NCI-H1417 (cell line): ENCODE measurements around the gene PPP2R5E.

Experiments used
- DNase-seq, 3 experiments: peaks; one replicate each; lab custom pipeline; 2025; lab: John Stamatoyannopoulos, UW

Gene PPP2R5E

DNA sequence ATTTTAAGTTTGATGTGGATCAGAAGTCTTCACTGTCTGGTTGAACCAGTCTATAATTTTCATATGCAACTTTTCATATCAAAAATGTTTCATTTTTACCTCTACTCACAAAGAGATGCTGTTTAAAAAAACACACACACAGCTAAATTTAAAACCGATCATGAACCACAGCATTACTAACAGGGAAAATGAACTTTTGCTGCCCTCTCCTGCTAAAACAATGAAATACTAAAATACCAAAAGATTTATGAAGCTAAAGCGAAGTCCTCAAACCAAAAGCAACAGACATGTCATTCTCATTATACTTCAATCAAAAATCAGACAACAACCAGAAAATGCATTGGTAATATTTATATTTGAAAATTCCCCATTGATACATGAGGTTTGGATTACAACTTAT lies 171.6 kb downstream of the PPP2R5E start:
- peak in 2 of 3 experiments; percentile 27 to 83 for DNase-seq

DNA sequence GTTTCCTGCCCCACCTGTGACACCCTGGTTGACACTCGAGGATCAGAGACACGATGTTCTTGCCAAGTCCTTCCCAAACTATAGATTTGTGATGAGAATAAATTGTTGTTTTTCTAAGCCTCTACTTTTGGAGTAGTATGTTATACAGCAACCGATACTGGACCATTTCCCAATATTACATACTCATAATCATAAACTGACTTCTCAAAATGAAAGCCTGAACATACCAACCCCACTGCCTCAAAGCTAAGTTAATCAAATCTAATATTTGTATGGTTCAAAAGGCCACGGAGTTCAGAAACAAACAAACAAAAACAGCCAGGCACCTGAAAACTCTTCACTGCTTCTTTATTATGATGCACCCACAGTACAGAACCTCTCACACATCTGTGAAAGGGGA lies 172.1 kb downstream of the PPP2R5E start:
- peak in 1 of 3 experiments; percentile 41 for DNase-seq

- DNase-seq = no peak
These were observed 175.3 kb downstream of the PPP2R5E start for GRCh38 chr14:63367742-63368364.

- peak; percentile 47 to 99 (median 87) for DNase-seq
These were observed 180.8 kb downstream of the PPP2R5E start for GRCh38 chr14:63362389-63362819.

GRCh38 chr14:63361790-63362189 lies 181.4 kb downstream of the PPP2R5E start:
- DNase-seq = peak in 2 of 3 experiments; percentile 61 to 88

DNA sequence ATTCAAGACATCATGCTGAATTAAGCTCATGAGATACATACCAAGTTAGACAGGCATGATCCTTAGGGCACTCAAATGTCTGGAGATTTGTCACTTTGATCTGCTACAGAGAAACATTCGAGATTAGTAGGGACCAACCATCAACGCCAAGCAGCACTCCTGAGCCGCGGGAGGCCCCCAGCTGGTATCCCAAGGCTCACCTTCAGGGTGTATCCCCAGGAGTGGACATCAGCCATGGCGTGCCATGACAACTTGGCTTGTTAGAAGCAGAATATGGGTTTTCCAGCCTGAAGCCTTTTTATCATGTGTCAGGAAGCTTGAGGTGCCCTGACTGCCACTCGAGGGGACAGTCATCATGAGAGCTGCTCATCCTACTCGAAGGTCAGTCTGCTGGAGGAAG lies 185.3 kb downstream of the PPP2R5E start:
- no peak for DNase-seq

GRCh38 chr14:63345826-63346225 lies 197.4 kb downstream of the PPP2R5E start:
- DNase-seq = peak; percentile 66 to 94 (median 69)

GRCh38 chr14:63344336-63344735 lies 198.8 kb downstream of the PPP2R5E start:
- DNase-seq = no peak

GRCh38 chr14:63343878-63344277 lies 199.3 kb downstream of the PPP2R5E start:
- peak in 1 of 3 experiments; percentile 51 for DNase-seq

GRCh38 chr14:63342371-63342770 lies 200.8 kb downstream of the PPP2R5E start:
- peak; percentile 49 to 81 (median 59) for DNase-seq

DNA sequence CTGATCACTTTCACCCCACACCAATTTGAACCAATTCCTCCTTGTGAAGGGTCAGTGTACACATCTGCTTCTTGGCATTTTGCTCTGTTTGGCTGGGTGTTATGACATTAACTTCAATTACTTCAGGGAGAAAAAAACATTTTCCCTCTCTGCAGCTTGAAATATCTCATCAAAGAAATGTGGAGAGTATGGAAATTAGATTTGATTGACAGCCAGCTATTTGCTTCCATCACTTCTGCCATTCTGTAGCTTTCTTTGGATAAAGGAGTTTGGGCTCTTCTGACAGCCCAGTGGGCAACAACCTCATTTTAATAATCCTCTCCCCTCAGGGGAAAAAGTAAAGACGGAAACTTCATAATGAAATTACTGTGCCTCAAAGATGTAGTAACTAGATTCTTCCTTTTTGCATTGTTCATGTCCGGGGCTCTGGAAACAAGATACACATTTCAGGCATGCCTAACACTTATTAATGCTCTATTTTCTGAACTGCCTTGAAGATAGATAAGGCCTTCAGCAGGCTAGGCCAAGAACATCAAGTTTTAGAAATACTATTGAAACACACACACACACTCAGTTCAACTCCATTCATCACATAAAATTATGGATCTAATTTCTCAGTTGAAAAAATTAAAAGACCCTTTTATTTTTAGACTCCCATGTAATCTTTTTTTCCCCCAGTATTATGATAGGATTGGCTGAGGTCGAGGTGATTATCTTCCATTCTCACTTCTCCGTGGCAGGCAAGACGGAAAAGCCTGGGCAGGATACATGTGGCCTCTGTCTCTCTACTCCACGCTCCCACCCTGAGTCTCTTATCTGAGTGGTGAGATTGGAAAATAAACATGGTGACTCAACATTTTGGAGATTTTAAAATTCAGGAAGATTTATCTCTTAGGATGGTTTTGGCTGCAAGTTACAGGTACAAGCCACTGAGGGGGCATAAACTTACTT lies 214.1 kb downstream of the PPP2R5E start:
- DNase-seq = no peak

GRCh38 chr14:63326840-63327239 lies 216.3 kb downstream of the PPP2R5E start:
- DNase-seq = no peak

DNA sequence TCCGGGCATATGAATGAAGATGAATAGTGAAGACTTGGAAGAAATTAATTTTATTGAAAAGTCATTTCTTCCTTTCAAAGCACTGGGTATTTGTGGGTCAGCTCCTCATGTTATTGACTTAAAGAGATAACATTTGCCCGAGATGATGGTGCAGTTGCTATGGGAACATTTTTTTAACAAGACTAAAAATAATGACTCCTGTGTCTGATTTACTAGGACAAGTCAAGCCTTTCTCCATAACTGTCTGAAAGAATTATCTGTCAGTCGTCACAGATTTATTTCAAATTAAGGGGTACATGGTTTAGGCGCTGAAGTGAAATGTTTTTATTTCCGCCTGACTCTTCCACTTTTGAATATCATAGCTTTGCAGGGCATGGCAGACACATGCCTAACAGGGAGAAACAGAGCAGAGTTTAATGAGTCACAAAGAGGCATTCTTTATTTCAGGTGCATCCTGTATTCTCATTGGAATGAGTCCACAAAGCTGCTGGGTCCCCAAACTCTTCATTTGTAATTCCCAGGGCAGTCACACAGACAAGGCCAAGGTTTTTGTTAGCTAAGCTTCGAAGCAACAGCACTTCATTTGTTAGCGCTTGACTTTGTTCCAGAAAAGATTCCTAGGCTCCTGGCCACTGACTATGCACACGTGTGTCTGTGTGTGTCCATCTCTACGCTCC lies 220.1 kb downstream of the PPP2R5E start:
- DNase-seq = peak in 1 of 3 experiments; percentile 46

- DNase-seq = no peak
These were observed 220.7 kb downstream of the PPP2R5E start for GRCh38 chr14:63322472-63322871.
